ENCODE measurements around the gene PTH1R. TPM values are rescaled to one million over a fixed set of nuclear protein-coding genes. Genes with fewer than 3 reads are reported as not detected.

PTH1R gene
- total RNA-seq, 1 donor from 2014 or later, result 15.4 TPM

GRCh38 chr3:46849686-46850467, 27.6 kb upstream of the PTH1R start:
- peaks cover 4% of the 10 kb centered on the region for H3K27me3 Mint-ChIP-seq (ENCODE audit: unreplicated experiment)
- H3K36me3 Mint-ChIP-seq (ENCODE audit: unreplicated experiment), result no peaks in the 10 kb centered on the region
- no peaks in the 10 kb centered on the region for H3K9me3 Mint-ChIP-seq (ENCODE audit: unreplicated experiment)
- H3K4me1 Mint-ChIP-seq (ENCODE audit: unreplicated experiment), result peaks cover 43% of the 10 kb centered on the region
- H3K27ac Mint-ChIP-seq (ENCODE audit: unreplicated experiment), result no peak overlapping the region
- no peak overlapping the region for H3K4me3 Mint-ChIP-seq (ENCODE audit: unreplicated experiment)
- TF ChIP-seq CTCF (IDR thresholded peaks at IDR 0.05), result no peak
- DNase-seq (ENCODE audit: extremely low spot score, unreplicated experiment), result peak; percentile 76

- no peak overlapping the region for H3K4me3 Mint-ChIP-seq (ENCODE audit: unreplicated experiment)
- no peaks in the 10 kb centered on the region for H3K9me3 Mint-ChIP-seq (ENCODE audit: unreplicated experiment)
- peaks cover 38% of the 10 kb centered on the region for H3K4me1 Mint-ChIP-seq (ENCODE audit: unreplicated experiment)
- no peak overlapping the region for H3K27ac Mint-ChIP-seq (ENCODE audit: unreplicated experiment)
- peaks cover 4% of the 10 kb centered on the region for H3K27me3 Mint-ChIP-seq (ENCODE audit: unreplicated experiment)
- no peak for DNase-seq (ENCODE audit: extremely low spot score, unreplicated experiment)
- no peaks in the 10 kb centered on the region for H3K36me3 Mint-ChIP-seq (ENCODE audit: unreplicated experiment)
- TF ChIP-seq CTCF (IDR thresholded peaks at IDR 0.05), result no peak
Measured at GRCh38 chr3:46850468-46850779, 27.1 kb upstream of the PTH1R start.

GRCh38 chr3:46851364-46852333, 25.9 kb upstream of the PTH1R start:
- Mint-ChIP-seq H3K4me1 (ENCODE audit: unreplicated experiment) (peaks cover 29% of the 10 kb centered on the region), H3K9me3 (ENCODE audit: unreplicated experiment) (no peaks in the 10 kb centered on the region), H3K4me3 (ENCODE audit: unreplicated experiment) (no peak overlapping the region), H3K36me3 (ENCODE audit: unreplicated experiment) (no peaks in the 10 kb centered on the region), H3K27me3 (ENCODE audit: unreplicated experiment) (peaks cover 9% of the 10 kb centered on the region), H3K27ac (ENCODE audit: unreplicated experiment) (no peak overlapping the region)
- DNase-seq (ENCODE audit: extremely low spot score, unreplicated experiment), result no peak
- TF ChIP-seq CTCF (IDR thresholded peaks at IDR 0.05), result no peak

- TF ChIP-seq CTCF (IDR thresholded peaks at IDR 0.05), result no peak
- Mint-ChIP-seq H3K27me3 (ENCODE audit: unreplicated experiment) (peaks cover 9% of the 10 kb centered on the region), H3K36me3 (ENCODE audit: unreplicated experiment) (no peaks in the 10 kb centered on the region), H3K27ac (ENCODE audit: unreplicated experiment) (no peak overlapping the region), H3K9me3 (ENCODE audit: unreplicated experiment) (no peaks in the 10 kb centered on the region), H3K4me3 (ENCODE audit: unreplicated experiment) (no peak overlapping the region), H3K4me1 (ENCODE audit: unreplicated experiment) (peaks cover 27% of the 10 kb centered on the region)
- no peak for DNase-seq (ENCODE audit: extremely low spot score, unreplicated experiment)
Measured at GRCh38 chr3:46852334-46852720, 25.2 kb upstream of the PTH1R start.

- Mint-ChIP-seq H3K27ac (ENCODE audit: unreplicated experiment) (no peak overlapping the region), H3K36me3 (ENCODE audit: unreplicated experiment) (no peaks in the 10 kb centered on the region), H3K4me3 (ENCODE audit: unreplicated experiment) (no peak overlapping the region), H3K9me3 (ENCODE audit: unreplicated experiment) (no peaks in the 10 kb centered on the region), H3K27me3 (ENCODE audit: unreplicated experiment) (peaks cover 13% of the 10 kb centered on the region), H3K4me1 (ENCODE audit: unreplicated experiment) (peaks cover 21% of the 10 kb centered on the region)
- no peak for DNase-seq (ENCODE audit: extremely low spot score, unreplicated experiment)
- TF ChIP-seq CTCF (IDR thresholded peaks at IDR 0.05), result no peak
Measured at GRCh38 chr3:46852839-46853355, 24.6 kb upstream of the PTH1R start.

All from osteocyte (in vitro differentiated cells).